Natural killer cell (primary cell): ENCODE data around the gene CAMTA1. TPM values are rescaled to one million over a fixed set of nuclear protein-coding genes. Genes with fewer than 3 reads are reported as not detected.

Experiments
- ATAC-seq, 3 donors: fragments of 150-1000 bp in 2 of 3; fragments of 200-7000 bp in 1 of 3; cut with Tn5 transposase; 1 replicate in 1 of 3; 2 replicates in 2 of 3; pipeline ENCODE4 v1.10.0; 2021; ENCODE audit warnings: mild to moderate bottlenecking in 2 of 3, moderate library complexity in 2 of 3
- DNase-seq, 2 donors: peaks; one replicate each; pipeline versions ENCODE4 v3.0.0 to v3.0.0-alpha.2; 2013 to 2021; ENCODE audit warnings: mixed read lengths in 1 of 2
- H3K27ac ChIP-seq: one replicate; pipeline ENCODE4 v1.5.1; 2013; ENCODE audit warnings: mild to moderate bottlenecking, low read length
- H3K27me3 ChIP-seq: one replicate; pipeline ENCODE4 v1.6.1; 2013; ENCODE audit warnings: low read length; ENCODE audit not compliant: control insufficient read depth, insufficient read depth
- H3K36me3 ChIP-seq: one replicate; pipeline ENCODE4 v1.6.1; 2013; ENCODE audit warnings: low read length; ENCODE audit not compliant: control insufficient read depth, insufficient read depth
- H3K4me1 ChIP-seq: one replicate; pipeline ENCODE4 v1.6.1; 2013; ENCODE audit warnings: low read length; ENCODE audit not compliant: control insufficient read depth, insufficient read depth
- H3K4me3 ChIP-seq: one replicate; pipeline ENCODE4 v1.5.1; 2013; ENCODE audit warnings: low read length
- H3K9me3 ChIP-seq: one replicate; pipeline ENCODE4 v1.6.1; 2013; ENCODE audit warnings: low read length; ENCODE audit not compliant: control insufficient read depth, insufficient read depth
- H3K27ac Mint-ChIP-seq, 2 donors: one replicate each; pipeline ENCODE4 v1.8.0; 2022; ENCODE audit warnings: mild to moderate bottlenecking in 2 of 2, mixed read lengths in 2 of 2, moderate library complexity in 1 of 2
- H3K27me3 Mint-ChIP-seq, 2 donors: one replicate each; pipeline ENCODE4 v1.8.0; 2022; ENCODE audit warnings: low read depth in 2 of 2, mixed read lengths in 2 of 2
- H3K36me3 Mint-ChIP-seq: one replicate; pipeline ENCODE4 v1.8.0; 2022; ENCODE audit warnings: mixed read lengths
- H3K4me1 Mint-ChIP-seq, 2 donors: one replicate each; pipeline ENCODE4 v1.8.0; 2022; ENCODE audit warnings: mixed read lengths in 2 of 2
- H3K4me3 Mint-ChIP-seq: one replicate; pipeline ENCODE4 v1.8.0; 2022; ENCODE audit warnings: mild to moderate bottlenecking, moderate library complexity, mixed read lengths
- H3K9me3 Mint-ChIP-seq, 2 donors: one replicate each; pipeline ENCODE4 v1.8.0; 2022; ENCODE audit warnings: mixed read lengths in 2 of 2
- WGBS: methylation state at CpG from one replicate; pipeline ENCODE4 v1.1.7; 2013; ENCODE audit warnings: missing lambda C conversion rate; ENCODE audit not compliant: insufficient coverage; 5-methylcytosine and 5-hydroxymethylcytosine counted together
- intact Hi-C: fragments of 100-400 bp; cut with micrococcal nuclease; formaldehyde crosslinking; loops from one replicate; pipeline ENCODE4 v1.14.2; 2022
- total RNA-seq, 4 donors: library from RNA; stranded (reverse); fragments of 120-200 nt in 1 of 4; gene quantifications; one replicate each; pipeline versions ENCODE4 v1.2.3 to v1.2.4, GENCODE V29; 2013 to 2022
- TF ChIP-seq, protein P1 (sequence below): fragments of 200-600 bp; IDR thresholded peaks from one replicate; pipeline ENCODE4 v1.8.0; 2022; ENCODE audit warnings: antibody characterized with exemption

CAMTA1 gene
- total RNA-seq, 3 donors from 2014 or later (not counting 1 experiment from before 2014, with no cell fraction given), result 40.6 to 53.3 (median 44.9) TPM

DNA sequence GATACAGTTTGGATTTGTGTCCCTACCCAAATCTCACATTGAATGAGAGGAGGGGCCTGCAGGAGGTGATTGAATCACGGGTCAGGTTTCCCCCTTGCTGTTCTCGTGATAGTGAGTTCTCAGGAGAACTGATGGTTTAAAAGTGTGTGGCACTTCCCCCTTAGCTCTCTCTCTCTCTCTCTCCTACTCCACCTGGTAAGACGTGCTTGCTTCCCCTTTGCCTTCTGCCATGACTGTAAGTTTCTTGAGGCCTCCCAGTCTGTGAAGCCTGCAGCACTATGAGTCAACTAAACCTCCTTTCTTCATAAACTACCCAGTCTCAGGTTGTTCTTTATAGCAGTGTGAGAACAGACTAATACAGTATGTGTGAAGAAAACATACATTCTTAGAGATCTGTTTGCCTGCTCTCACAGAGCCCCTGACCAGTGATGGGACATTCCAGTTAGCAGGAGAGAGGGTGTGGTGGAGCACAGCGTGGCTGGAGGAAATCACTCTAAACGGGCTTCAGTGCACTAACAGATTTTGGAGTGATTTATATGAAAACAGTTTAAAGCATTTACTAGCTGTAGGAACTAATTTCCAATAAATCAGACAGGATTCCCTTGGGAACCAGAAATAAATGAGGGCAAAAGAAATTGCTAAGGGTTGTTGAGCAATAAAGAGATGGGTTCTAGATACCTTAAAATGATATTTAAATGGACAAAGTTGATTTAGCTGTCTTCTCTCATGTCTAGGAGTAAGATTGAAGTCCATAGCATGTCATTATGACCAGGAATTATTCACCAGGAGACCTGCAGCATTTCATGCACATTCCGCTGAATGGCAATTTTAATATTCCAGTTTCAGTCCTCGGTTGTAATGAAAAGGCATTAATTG is 411.0 kb downstream of the CAMTA1 start:
- Histone ChIP-seq H3K27me3 (no peaks in the 10 kb centered on the region), H3K36me3 (no peaks in the 10 kb centered on the region), H3K9me3 (no peaks in the 10 kb centered on the region), H3K4me1 (no peaks in the 10 kb centered on the region), H3K4me3 (no peak overlapping the region), H3K27ac (no peak overlapping the region)
- no peaks in the 10 kb centered on the region for H3K36me3 Mint-ChIP-seq
- no peaks in the 10 kb centered on the region for H3K9me3 Mint-ChIP-seq
- intact Hi-C loops, result no loop called here
- ATAC-seq (no peak), DNase-seq (no peak)
- 58% methylated on average over 5 of the region's 7 CpGs for WGBS
- H3K27me3 Mint-ChIP-seq, result peaks cover 0 to 4% of the 10 kb centered on the region in 2 donors
- TF ChIP-seq, protein P1, sequence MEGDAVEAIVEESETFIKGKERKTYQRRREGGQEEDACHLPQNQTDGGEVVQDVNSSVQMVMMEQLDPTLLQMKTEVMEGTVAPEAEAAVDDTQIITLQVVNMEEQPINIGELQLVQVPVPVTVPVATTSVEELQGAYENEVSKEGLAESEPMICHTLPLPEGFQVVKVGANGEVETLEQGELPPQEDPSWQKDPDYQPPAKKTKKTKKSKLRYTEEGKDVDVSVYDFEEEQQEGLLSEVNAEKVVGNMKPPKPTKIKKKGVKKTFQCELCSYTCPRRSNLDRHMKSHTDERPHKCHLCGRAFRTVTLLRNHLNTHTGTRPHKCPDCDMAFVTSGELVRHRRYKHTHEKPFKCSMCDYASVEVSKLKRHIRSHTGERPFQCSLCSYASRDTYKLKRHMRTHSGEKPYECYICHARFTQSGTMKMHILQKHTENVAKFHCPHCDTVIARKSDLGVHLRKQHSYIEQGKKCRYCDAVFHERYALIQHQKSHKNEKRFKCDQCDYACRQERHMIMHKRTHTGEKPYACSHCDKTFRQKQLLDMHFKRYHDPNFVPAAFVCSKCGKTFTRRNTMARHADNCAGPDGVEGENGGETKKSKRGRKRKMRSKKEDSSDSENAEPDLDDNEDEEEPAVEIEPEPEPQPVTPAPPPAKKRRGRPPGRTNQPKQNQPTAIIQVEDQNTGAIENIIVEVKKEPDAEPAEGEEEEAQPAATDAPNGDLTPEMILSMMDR, result no peak
- H3K4me1 Mint-ChIP-seq, result no peaks in the 10 kb centered on the region
- no peak overlapping the region for H3K27ac Mint-ChIP-seq
- H3K4me3 Mint-ChIP-seq, result no peak overlapping the region

GRCh38 chr1:7198664-7199063 is 413.4 kb downstream of the CAMTA1 start:
- no peaks in the 10 kb centered on the region for H3K9me3 ChIP-seq
- H3K4me3 Mint-ChIP-seq, result no peak overlapping the region
- H3K4me3 ChIP-seq, result no peak overlapping the region
- H3K27me3 Mint-ChIP-seq, result peaks cover 0 to 3% of the 10 kb centered on the region in 2 donors
- no peaks in the 10 kb centered on the region for H3K36me3 ChIP-seq
- H3K36me3 Mint-ChIP-seq, result no peaks in the 10 kb centered on the region
- H3K27ac Mint-ChIP-seq, result no peak overlapping the region
- no peaks in the 10 kb centered on the region for H3K4me1 ChIP-seq
- H3K9me3 Mint-ChIP-seq, result no peaks in the 10 kb centered on the region
- no peaks in the 10 kb centered on the region for H3K27me3 ChIP-seq
- intact Hi-C loops, result no loop called here
- no peaks in the 10 kb centered on the region for H3K4me1 Mint-ChIP-seq
- no peak overlapping the region for H3K27ac ChIP-seq
- WGBS, result 84% methylated on average over 4 of the region's 5 CpGs
- no peak for ATAC-seq
- TF ChIP-seq, protein P1, result no peak
- no peak for DNase-seq

DNA sequence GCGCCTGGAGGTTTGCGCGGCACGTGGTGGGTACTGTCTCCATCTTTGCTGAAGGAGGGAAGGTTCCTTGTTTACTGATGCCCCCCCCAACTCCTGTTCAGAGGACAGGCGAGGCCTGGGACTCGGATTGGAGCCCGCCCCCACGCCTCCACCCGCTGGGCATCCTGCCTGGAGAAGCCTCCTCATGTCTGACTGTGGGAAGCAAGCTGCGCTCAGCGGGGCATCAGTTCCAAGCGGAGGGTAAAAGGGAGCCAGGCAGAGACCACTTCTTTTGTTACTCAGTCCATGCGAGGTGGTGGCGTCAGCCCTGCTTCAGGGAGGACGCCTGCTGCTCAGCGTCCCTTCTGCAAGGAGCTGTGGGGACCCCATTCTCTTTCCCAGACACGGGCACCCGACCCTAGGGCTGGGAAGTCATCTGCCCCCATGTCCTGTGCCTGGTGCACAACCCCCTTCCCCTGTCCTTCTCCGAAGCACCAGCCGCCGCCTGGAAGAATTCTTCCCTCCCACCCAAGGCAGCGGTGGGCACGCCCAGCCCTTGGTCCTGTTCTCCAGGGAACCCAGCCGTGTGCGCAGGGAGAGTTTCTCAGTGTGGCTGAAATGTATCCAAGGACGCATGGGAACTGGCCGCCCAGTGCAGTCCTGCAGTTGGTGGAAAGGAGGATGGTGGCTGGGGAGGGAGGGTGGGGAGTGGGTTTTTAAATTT is 414.0 kb downstream of the CAMTA1 start:
- H3K27me3 Mint-ChIP-seq, result peaks cover 4 to 5% of the 10 kb centered on the region in 2 donors
- no peaks in the 10 kb centered on the region for H3K4me1 Mint-ChIP-seq
- no peaks in the 10 kb centered on the region for H3K9me3 Mint-ChIP-seq

More for the DNA sequence above, 414.0 kb downstream of the CAMTA1 start:
- WGBS, result 71% methylated on average over 19 of the region's 27 CpGs
- no peak overlapping the region for H3K27ac Mint-ChIP-seq
- H3K4me3 Mint-ChIP-seq, result no peak overlapping the region
- no peaks in the 10 kb centered on the region for H3K36me3 ChIP-seq
- H3K9me3 ChIP-seq, result no peaks in the 10 kb centered on the region
- no peaks in the 10 kb centered on the region for H3K27me3 ChIP-seq
- no peak for ATAC-seq
- TF ChIP-seq, protein P1, result no peak
- no peaks in the 10 kb centered on the region for H3K4me1 ChIP-seq
- intact Hi-C loops, result no loop called here
- H3K27ac ChIP-seq, result no peak overlapping the region
- no peak for DNase-seq
- peaks cover 2% of the 10 kb centered on the region for H3K36me3 Mint-ChIP-seq
- no peak overlapping the region for H3K4me3 ChIP-seq
